Measurements from ENCODE around the gene CISD1. TPM values are rescaled to one million over a fixed set of nuclear protein-coding genes. Genes with fewer than 3 reads are reported as not detected.
A peak's percentile ranks its signal among the peaks of the same experiment; 100 is the strongest.

Gene CISD1
- total RNA-seq, 1 experiment from 2014 or later, result 46.6 TPM

DNA sequence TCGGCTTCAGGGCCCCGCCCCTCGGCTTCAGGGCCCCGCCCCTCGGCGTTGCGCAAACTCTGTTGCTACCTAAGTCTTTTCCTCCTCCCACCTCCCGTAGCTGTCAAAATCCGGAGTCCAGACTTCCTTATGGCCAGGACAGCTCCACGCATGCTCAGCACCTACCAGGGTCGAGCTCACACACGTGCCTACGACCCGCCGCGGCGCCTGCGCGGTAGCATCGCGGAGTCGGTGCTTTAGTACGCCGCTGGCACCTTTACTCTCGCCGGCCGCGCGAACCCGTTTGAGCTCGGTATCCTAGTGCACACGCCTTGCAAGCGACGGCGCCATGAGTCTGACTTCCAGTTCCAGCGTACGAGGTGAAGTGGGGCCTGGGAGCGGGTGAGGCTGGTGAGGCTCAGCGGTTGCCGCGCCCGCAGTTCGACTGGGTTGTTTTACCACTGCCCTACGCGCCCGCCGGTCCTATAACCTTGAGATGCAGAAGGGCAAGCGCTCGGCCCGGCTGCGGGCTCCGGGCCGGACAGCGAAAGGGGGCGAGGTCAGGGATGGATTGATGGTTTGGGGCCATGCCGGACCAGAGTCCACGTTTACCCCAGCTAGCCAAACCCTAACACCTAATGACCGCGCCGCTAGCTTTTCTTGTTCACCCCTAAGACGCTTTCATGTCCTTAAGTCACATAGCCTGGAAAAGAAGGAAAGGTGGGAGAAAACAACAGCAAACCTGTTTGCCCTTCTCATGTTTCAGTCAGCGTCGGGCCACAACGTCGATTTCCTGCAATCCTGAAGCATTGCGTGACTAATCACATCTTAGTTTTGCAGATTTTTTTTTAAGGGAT lies at the start of gene CISD1 (continued):
- peak; percentile 29 for TF ChIP-seq NFYB (CRISPR knock-in tag; conservative IDR thresholded peaks at IDR 0.05; ENCODE audit: low read depth)
- TF ChIP-seq HMGXB4 (CRISPR knock-in tag; IDR thresholded peaks at IDR 0.05), result peak; percentile 89
- TF ChIP-seq, protein P1, sequence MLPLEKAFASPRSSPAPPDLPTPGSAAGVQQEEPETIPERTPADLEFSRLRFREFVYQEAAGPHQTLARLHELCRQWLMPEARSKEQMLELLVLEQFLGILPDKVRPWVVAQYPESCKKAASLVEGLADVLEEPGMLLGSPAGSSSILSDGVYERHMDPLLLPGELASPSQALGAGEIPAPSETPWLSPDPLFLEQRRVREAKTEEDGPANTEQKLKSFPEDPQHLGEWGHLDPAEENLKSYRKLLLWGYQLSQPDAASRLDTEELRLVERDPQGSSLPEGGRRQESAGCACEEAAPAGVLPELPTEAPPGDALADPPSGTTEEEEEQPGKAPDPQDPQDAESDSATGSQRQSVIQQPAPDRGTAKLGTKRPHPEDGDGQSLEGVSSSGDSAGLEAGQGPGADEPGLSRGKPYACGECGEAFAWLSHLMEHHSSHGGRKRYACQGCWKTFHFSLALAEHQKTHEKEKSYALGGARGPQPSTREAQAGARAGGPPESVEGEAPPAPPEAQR (CRISPR knock-in tag; IDR thresholded peaks at IDR 0.05), result no peak
- no peak for TF ChIP-seq NR1H2 (CRISPR knock-in tag; IDR thresholded peaks at IDR 0.05)
- no peak for TF ChIP-seq STAT6 (CRISPR knock-in tag; conservative IDR thresholded peaks at IDR 0.05; ENCODE audit: low read depth)
- TF ChIP-seq RELA (CRISPR knock-in tag; IDR thresholded peaks at IDR 0.05; ENCODE audit: borderline replicate concordance), result peak; percentile 93
- TF ChIP-seq GRHL2 (CRISPR knock-in tag; IDR thresholded peaks at IDR 0.05; ENCODE audit: insufficient replicate concordance, severe bottlenecking), result no peak
- TF ChIP-seq ZMAT4 (CRISPR knock-in tag; IDR thresholded peaks at IDR 0.05), result no peak
- TF ChIP-seq TEAD4 (CRISPR knock-in tag; IDR thresholded peaks at IDR 0.05), result peak; percentile 83; the same call in 1 of the 2 replicates
- TF ChIP-seq, protein P2, sequence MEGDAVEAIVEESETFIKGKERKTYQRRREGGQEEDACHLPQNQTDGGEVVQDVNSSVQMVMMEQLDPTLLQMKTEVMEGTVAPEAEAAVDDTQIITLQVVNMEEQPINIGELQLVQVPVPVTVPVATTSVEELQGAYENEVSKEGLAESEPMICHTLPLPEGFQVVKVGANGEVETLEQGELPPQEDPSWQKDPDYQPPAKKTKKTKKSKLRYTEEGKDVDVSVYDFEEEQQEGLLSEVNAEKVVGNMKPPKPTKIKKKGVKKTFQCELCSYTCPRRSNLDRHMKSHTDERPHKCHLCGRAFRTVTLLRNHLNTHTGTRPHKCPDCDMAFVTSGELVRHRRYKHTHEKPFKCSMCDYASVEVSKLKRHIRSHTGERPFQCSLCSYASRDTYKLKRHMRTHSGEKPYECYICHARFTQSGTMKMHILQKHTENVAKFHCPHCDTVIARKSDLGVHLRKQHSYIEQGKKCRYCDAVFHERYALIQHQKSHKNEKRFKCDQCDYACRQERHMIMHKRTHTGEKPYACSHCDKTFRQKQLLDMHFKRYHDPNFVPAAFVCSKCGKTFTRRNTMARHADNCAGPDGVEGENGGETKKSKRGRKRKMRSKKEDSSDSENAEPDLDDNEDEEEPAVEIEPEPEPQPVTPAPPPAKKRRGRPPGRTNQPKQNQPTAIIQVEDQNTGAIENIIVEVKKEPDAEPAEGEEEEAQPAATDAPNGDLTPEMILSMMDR (IDR thresholded peaks at IDR 0.05), result no peak
- peak; percentile 97 for TF ChIP-seq SMAD3 (CRISPR knock-in tag; IDR thresholded peaks at IDR 0.05; ENCODE audit: borderline replicate concordance)
- TF ChIP-seq KAT7 (CRISPR knock-in tag; IDR thresholded peaks at IDR 0.05; ENCODE audit: borderline replicate concordance), result peak; percentile 91; the same call in 1 of the 2 replicates
- TF ChIP-seq GTF2I (CRISPR knock-in tag; conservative IDR thresholded peaks at IDR 0.05), result no peak
- TF ChIP-seq, protein P3, sequence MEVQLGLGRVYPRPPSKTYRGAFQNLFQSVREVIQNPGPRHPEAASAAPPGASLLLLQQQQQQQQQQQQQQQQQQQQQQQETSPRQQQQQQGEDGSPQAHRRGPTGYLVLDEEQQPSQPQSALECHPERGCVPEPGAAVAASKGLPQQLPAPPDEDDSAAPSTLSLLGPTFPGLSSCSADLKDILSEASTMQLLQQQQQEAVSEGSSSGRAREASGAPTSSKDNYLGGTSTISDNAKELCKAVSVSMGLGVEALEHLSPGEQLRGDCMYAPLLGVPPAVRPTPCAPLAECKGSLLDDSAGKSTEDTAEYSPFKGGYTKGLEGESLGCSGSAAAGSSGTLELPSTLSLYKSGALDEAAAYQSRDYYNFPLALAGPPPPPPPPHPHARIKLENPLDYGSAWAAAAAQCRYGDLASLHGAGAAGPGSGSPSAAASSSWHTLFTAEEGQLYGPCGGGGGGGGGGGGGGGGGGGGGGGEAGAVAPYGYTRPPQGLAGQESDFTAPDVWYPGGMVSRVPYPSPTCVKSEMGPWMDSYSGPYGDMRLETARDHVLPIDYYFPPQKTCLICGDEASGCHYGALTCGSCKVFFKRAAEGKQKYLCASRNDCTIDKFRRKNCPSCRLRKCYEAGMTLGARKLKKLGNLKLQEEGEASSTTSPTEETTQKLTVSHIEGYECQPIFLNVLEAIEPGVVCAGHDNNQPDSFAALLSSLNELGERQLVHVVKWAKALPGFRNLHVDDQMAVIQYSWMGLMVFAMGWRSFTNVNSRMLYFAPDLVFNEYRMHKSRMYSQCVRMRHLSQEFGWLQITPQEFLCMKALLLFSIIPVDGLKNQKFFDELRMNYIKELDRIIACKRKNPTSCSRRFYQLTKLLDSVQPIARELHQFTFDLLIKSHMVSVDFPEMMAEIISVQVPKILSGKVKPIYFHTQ (CRISPR knock-in tag; IDR thresholded peaks at IDR 0.05), result no peak
- TF ChIP-seq ATF1 (CRISPR knock-in tag; IDR thresholded peaks at IDR 0.05), result peak; percentile 94
- TF ChIP-seq NR2C2 (CRISPR knock-in tag; IDR thresholded peaks at IDR 0.05), result peak; percentile 80
- TF ChIP-seq ZNF512 (CRISPR knock-in tag; IDR thresholded peaks at IDR 0.05; ENCODE audit: borderline replicate concordance), result no peak
- no peak for TF ChIP-seq SOX15 (CRISPR knock-in tag; IDR thresholded peaks at IDR 0.05)
- peak; percentile 21; the same call in 1 of the 2 replicates for TF ChIP-seq ZNF121 (CRISPR knock-in tag; IDR thresholded peaks at IDR 0.05)
- TF ChIP-seq TCF7 (CRISPR knock-in tag; IDR thresholded peaks at IDR 0.05; ENCODE audit: low read depth), result peak; percentile 91; the same call in 1 of the 2 replicates
- no peak for TF ChIP-seq ZNF671 (CRISPR knock-in tag; IDR thresholded peaks at IDR 0.05)
- peak; percentile 49; the same call in 1 of the 2 replicates for TF ChIP-seq IRF2 (CRISPR knock-in tag; IDR thresholded peaks at IDR 0.05; ENCODE audit: borderline replicate concordance, low read depth)
- peak; percentile 85 for TF ChIP-seq GABPB1 (CRISPR knock-in tag; IDR thresholded peaks at IDR 0.05)
- TF ChIP-seq PRRX2 (CRISPR knock-in tag; IDR thresholded peaks at IDR 0.05), result no peak
- no peak for TF ChIP-seq HMGA2 (CRISPR knock-in tag; IDR thresholded peaks at IDR 0.05)
- peak; percentile 93 for TF ChIP-seq E2F5 (CRISPR knock-in tag; IDR thresholded peaks at IDR 0.05)

Measured in WTC11 (cell line).